Limb (tissue), 2 donors: ENCODE data around the gene RUVBL2.
"Not testable (repeated sequence)": the region's sequence is repeated elsewhere in the genome, so short reads cannot be mapped to it uniquely, and the experiment has no call there.

ENCODE experiments used
- DNase-seq, 2 donors: peaks; one replicate each; pipeline ENCODE4 v3.0.0-alpha.2; 2016; ENCODE audit errors: extremely low spot score in 2 of 2

The RUVBL2 gene

DNA sequence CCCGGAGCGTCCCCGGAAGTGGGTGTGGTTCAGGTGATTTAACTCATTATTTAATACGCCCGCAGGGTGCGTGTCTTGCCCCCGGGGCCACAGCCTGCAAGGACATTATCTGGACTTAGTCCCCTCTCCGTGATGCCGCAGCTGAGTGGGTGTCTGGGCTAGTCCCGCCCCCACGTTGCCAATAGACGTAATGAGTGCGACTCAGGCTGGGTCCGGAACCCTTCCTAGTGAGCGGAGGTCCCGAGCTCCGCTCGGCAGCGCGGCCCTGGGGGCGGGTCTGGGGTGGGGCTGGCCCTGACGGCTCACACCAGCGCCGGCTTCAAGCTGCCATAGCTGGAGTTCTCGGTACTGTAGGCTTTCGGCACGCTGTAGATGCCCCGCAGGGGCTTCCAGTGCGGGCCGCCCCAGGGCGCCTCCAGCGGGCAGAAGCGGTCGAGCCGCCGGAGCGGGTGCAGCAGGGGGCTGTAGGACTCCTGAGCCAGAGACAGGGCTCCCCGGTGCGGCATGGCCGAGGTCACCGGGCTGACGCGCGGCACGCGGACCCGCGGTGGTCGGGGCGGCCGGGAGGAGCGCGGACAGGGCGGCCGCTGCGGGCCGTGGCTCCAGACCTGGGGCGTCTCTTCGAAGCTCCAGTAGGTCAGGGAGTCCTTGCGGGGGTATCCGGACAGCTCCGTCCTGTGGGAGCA, 24.1 kb downstream of the RUVBL2 start:
- peak; percentile 26 to 70 for DNase-seq

DNA sequence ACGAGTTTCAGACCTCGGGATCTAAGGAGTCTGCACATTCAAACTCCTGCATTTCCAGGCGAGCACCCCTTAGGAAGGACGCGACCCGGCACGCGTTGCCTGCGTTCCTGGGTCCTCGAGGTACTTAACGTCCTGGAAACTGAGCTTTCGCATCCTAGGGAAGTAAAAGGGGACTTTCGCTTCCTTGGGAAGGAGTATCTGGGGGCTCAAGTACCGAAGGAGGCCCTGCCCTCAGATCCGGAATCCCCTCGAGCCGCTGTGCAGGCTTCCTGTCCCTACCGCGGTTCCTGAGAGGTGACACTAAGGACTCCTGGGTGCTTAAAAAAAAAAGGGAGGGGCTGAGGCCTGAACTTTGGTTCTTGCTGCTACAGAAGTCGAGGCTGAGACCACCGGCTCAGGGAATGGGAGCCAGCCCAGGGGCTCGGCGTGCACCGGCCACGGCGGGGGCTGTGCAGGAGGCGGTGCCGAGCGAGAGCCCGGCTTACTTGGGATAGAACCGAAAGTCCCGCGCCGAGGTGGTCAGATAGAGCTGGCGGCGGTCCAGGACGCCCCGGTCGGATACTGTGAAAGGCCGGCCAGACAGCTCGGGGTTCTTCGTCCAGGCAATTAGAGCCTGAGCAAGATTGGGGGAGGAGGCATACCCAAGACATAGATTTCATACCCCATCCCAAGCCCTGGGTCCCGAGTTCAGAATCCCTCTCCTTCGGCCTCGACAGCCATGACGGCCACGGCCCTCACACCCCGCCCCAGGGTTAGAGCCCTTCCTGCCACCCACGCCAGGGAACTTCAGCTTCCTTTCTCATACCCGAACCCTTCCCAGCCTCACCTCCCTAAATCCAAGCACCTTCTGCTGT, 24.9 kb downstream of the RUVBL2 start:
- not testable (repeated sequence) for DNase-seq

GRCh38 chr19:49019242-49019932, 25.7 kb downstream of the RUVBL2 start:
- peak in 1 of 2 donors; percentile 62 for DNase-seq

DNA sequence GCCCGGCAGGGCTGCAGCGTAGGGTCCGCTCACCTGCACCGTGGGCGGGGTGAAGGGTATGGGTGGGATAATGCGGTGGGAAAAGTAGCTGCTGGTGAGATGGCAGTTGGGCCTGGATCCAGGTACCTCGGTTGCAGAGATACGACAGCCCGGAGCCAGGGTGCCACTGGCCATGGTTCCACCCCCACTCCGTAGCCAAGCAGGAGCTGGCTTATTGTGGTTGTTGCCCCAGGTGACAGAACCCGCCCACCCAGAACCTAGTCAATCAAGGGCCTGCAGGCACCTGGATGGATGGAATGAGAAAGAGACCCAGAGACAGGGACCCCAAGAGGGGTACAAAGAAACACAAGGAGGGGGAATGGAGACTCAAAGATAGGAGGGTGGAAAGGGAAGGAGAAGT, 26.7 kb downstream of the RUVBL2 start:
- DNase-seq = no peak

DNA sequence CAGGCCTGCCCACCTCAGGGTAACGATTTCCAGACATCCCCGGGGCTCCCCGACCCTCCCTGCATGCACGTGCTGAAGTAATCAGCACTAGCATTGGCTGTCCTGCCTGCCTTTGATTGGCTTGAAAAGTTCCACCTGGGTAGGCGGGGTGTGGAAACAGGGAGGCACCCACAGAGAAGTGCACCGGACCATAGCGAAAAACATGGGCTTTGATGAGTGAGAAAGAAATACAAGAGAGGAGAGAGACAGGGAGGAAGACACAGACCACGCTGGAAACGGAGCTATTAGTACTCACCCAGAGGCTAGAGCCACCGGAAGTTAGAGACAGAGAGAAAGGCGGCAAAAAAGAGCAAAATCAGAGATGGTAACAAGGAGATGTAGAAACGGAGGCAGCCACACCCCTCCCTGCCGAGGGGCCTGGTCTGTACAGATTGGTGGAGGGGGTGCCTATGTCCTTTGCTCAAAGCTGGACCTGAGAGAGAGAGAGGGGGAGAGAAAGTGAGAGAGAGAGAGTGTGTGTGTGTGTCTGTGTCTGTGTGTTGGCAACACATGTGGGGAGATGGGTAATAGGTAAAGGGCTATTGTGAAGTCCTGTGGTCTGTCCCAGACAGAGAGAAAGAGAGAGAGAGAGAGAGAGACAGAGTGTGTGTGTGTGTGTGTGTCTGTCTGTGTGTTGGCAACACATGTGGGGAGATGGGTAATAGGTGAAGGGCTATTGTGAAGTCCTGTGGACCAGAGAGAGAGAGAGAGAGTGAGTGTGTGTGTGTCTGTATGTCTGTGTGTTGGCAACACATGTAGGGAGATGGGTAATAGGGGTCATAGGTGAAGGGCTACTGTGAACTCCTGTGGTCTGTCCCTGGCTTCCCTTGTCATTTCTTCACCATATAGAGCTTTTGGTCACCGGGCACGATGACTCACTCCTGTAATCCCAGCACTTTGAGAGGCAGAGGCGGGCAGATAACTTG, 27.5 kb downstream of the RUVBL2 start:
- DNase-seq = no peak

DNA sequence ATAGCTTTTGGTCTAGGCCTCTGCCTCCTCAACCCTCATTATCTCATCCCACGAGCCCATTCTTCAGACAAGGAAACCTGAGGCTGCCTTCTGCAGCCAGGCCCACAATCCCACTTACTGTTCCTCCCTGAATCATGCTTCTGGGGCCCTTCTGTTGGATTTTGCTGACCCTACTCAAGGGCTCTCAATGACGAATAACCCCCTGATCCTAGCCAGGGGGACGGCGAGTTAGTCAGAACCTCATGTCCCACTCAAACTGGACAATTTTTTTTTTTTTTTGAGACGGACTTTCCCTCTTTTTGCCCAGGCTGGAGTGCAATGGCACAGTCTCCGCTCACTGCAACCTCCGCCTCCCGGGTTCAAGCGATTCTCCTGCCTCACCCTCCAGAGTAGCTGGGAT, 28.4 kb downstream of the RUVBL2 start:
- no peak for DNase-seq

- not testable (repeated sequence) for DNase-seq
These were observed 30.5 kb downstream of the RUVBL2 start, which contains the start of gene CGB3 for GRCh38 chr19:49024233-49024632. CGB3 (minus strand) TSS chr19:49024333; CDS start chr19:49023971, 362 bp downstream.

DNA sequence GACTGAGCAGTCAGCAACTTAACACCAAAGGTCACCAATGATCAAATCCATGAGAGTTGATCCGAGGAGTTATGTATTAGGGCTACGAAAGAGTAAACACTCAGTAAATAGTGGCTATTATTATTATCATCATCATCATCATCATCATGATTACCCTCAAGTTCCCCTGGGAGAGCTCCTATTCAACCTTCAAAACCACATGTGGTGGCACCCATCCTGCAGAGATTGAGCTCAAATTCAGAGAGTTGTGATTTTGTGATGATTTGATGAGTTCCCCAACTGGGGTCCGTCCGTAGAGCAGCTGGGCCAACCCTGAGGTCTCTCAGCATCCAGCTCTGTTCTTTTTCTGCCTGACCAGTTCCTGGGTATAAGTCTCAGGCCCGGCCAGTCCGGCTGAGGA, 31.4 kb downstream of the RUVBL2 start:
- not testable (repeated sequence) for DNase-seq

DNA sequence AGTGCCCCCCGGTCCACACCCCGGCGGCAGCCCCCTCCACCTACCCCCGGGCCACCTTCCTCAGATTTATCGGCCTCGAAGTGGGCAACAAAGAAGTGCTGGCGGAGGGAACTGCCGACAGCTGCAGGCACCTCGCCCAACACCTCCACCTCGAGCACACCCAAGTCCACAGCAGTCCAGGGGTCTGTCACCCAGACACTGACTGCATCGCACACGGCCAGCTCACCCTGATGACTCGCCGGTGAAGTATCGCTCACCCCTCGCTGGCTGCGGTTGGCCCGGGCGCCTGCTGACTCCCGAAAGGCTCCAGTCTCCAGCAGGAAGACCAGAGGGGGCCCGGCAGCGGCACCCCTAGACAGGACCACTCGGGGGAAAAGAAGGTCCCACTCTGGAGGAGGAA, 31.9 kb downstream of the RUVBL2 start:
- not testable (repeated sequence) for DNase-seq

- not testable (repeated sequence) for DNase-seq
These were observed 35.0 kb downstream of the RUVBL2 start for GRCh38 chr19:49028686-49029085.

DNA sequence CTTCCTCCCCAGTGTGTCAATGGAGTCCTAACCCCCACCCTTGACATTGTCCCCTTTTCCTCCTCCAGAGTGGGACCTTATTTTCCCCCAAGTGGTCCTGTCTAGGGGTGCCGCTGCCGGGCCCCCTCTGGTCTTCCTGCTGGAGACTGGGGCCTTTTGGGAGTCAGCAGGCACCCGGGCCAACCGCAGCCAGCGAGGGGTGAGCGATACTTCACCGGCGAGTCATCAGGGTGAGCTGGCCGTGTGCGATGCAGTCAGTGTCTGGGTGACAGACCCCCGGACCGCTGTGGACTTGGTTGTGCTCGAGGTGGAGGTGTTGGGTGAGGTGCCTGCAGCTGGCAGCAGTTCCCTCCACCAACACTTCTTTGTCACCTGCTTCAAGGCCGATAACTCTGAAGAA, 36.1 kb downstream of the RUVBL2 start:
- not testable (repeated sequence) for DNase-seq

GRCh38 chr19:49030323-49030722, 36.6 kb downstream of the RUVBL2 start:
- not testable (repeated sequence) for DNase-seq

DNA sequence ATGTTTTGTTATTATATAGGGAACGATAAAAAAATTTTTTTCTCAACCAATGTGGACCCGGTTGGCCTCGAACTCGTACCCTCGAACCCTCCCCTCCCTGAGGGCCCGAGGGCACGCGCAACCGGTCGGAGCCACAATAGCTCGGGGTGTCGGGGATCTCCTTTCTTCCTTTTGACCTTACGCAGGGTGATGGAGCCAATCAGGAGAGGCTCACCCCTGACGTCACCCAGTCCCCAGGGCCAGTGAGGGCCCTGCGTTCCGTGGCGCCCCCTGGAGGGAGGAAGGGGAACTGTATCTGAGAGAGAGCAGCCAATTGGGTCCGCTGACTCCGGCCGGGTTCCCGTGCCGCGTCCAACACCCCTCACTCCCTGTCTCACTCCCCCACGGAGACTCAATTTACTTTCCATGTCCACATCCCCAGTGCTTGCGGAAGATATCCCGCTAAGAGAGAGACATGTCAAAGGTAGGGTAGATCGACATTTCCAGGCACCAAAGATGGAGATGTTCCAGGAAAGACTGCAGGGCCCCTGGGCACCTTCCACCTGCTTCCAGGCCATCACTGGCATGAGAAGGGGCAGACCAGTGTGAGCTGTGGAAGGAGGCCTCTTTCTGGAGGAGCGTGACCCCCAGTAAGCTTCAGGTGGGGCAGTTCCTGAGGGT, 38.1 kb downstream of the RUVBL2 start, which contains the start of gene CGB2:
Gene CGB2 (plus strand): TSS at position 249 of the 660 bp plus-strand sequence. CDS start 206 bp downstream, at position 455.
- not testable (repeated sequence) for DNase-seq

DNA sequence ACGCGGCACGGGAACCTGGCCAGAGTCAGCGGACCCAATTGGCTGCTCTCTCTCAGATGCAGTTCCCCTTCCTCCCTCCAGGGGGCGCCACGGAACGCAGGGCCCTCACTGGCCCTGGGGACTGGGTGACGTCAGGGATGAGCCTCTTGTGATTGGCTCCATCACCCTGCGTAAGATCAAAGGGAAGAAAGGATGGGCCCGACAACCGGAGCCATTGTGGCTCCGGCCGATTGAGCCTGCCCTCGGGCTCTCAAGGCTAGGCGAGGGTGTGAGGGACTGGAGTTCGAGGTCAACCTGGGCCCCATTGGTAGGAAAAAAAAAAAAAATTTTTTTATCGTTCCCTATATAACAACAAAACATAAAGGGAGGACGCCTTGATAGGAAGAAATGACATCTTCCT, 43.1 kb downstream of the RUVBL2 start, which contains the start of gene CGB1:
Gene CGB1 (minus strand): TSS at position 81 of the 400 bp plus-strand sequence. CDS start 184 bp downstream, outside the sequence.
- not testable (repeated sequence) for DNase-seq

GRCh38 chr19:49038111-49038510, 44.4 kb downstream of the RUVBL2 start:
- DNase-seq = not testable (repeated sequence)

GRCh38 chr19:49038557-49039276, 45.0 kb downstream of the RUVBL2 start:
- not testable (repeated sequence) for DNase-seq

GRCh38 chr19:49039736-49040135, 46.0 kb downstream of the RUVBL2 start:
- not testable (repeated sequence) for DNase-seq

DNA sequence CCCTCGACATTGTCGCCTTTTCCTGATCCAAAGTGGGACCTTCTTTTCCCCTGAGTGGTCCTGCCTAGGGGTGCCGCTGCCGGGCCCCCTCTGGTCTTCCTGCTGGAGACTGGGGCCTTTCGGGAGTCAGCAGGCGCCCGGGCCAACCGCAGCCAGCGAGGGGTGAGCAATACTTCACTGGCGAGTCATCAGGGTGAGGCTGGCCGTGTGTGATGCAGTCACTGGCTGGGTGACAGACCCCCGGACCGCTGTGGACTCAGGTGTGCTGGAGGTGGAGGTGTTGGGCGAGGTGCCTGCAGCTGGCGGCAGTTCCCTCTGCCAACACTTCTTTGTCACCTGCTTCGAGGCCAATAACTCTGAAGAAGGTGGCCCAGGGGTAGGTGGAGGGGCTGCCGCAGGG, 48.5 kb downstream of the RUVBL2 start:
- DNase-seq = no peak

DNA sequence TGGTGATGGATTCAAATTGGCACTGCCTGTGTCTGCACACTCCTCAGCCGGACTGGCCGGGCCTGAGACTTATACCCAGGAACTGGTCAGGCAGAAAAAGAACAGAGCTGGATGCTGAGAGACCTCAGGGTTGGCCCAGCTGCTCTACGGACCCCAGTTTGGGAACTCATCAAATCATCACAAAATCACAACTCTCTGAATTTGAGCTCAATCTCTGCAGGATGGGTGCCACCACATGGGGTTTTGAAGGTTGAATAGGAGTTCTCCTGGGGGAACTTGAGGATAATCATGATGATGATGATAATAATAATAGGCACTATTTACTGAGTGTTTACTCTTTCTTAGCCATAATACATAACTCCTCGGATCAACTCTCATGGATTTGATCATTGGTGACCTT, 49.0 kb downstream of the RUVBL2 start:
- DNase-seq = not testable (repeated sequence)
